ENCODE results near the gene WDR31.
"Not testable (repeated sequence)": the region's sequence is repeated elsewhere in the genome, so short reads cannot be mapped to it uniquely, and the experiment has no call there.

- TF ChIP-seq POLR2A, CTCF (IDR thresholded peaks at IDR 0.05): not testable (repeated sequence)
Observed at GRCh38 chr9:113379829-113380210, 39.7 kb upstream of the WDR31 start.

All from lower leg skin (tissue), 3 donors.